ENCODE results near the gene HIPK2.
"Not testable (repeated sequence)": the region's sequence is repeated elsewhere in the genome, so short reads cannot be mapped to it uniquely, and the experiment has no call there.

HIPK2 gene

GRCh38 chr7:139630643-139631519 is 146.9 kb downstream of the HIPK2 start:
- no peak for DNase-seq (ENCODE audit: low read depth in 2 of 2, low spot score in 1 of 2)

DNA sequence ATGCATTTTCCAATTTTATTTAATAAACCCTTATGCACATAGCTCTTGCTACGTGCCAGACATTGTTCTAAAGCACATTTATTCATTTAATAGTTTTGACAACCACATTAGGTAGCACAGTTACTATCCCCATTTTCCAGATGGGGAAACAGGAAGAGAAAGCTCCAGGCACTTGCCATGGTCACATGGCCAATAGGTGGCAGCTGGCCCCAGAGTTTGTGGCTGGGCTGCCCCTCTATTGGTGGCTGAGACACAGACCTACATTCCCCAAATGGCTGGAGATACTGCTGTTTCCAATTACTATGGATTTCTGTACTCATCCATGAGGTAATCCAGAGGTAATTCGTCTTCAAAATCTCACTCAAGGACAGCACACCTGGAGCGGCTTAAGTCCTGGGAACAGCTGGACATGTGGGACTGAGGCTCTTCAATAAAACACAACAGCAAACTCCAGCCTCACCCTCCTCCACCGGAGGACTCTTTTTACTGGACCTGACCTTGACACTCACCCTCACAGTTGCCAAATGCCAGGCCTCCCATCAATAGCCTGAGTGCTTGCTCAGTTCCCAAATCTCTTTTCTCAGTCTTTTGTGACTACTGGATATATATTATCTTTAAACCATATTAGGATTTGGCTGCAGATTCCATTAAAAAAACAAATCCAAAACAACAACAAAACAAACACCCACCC is 148.3 kb downstream of the HIPK2 start:
- no peak for DNase-seq (ENCODE audit: low read depth in 2 of 2, low spot score in 1 of 2)

GRCh38 chr7:139627831-139628230 is 150.0 kb downstream of the HIPK2 start:
- DNase-seq (ENCODE audit: low read depth in 2 of 2, low spot score in 1 of 2) = no peak

- DNase-seq (ENCODE audit: low read depth in 2 of 2, low spot score in 1 of 2) = no peak
Observed at GRCh38 chr7:139626817-139627216, 151.0 kb downstream of the HIPK2 start.

DNA sequence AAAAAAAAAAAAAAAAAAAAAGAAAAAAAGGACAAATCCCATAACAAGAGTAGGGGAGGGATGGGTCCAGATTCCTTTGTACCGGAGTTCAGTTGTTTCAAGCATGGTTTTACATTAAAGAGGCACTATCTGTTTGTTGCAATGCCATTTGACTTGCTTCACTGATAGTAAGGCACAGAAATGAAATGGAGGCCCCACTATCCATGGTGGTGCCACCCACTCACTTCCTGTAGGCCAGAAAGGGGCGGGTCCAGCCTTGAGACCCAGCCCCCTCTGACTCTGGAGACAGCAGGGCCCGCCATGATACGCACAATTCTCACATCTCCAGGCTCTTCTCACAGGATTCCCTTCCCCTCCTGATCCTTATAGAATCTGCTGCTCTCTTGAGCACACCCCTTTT is 154.3 kb downstream of the HIPK2 start:
- no peak for DNase-seq (ENCODE audit: low read depth in 2 of 2, low spot score in 1 of 2)

DNA sequence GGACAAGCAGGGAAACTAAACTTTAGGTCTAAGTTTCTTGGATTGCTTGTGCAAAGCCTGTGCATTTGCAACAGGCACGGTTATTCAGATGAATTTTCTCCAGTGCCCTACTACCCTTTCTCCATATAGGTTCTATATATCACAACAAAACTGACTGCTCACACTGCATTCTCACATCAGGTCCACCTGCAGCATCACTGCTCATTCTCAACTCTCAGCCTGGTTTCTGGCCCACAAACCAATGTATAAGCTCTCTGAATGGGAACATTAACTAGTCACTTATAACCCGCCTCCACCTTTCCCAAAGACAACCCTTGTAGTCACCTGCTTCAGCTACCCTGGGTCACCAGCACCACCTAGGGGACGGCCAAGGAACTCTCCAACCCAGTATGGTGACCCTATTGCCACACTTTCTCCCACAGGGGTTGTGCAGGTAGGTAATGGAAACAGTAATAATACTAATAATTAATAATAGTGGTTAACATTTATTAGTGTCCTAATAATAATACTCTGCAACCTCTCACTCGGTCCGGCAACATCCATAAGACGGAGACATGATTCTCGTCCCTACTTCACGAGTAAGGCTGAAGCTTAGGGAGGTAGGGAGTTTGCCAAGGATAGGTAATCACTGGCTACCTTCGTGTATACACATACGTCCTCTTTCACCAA is 157.0 kb downstream of the HIPK2 start:
- DNase-seq (ENCODE audit: low read depth in 2 of 2, low spot score in 1 of 2) = no peak

- no peak for DNase-seq (ENCODE audit: low read depth in 2 of 2, low spot score in 1 of 2)
Observed at GRCh38 chr7:139619367-139619657, 158.5 kb downstream of the HIPK2 start.

DNA sequence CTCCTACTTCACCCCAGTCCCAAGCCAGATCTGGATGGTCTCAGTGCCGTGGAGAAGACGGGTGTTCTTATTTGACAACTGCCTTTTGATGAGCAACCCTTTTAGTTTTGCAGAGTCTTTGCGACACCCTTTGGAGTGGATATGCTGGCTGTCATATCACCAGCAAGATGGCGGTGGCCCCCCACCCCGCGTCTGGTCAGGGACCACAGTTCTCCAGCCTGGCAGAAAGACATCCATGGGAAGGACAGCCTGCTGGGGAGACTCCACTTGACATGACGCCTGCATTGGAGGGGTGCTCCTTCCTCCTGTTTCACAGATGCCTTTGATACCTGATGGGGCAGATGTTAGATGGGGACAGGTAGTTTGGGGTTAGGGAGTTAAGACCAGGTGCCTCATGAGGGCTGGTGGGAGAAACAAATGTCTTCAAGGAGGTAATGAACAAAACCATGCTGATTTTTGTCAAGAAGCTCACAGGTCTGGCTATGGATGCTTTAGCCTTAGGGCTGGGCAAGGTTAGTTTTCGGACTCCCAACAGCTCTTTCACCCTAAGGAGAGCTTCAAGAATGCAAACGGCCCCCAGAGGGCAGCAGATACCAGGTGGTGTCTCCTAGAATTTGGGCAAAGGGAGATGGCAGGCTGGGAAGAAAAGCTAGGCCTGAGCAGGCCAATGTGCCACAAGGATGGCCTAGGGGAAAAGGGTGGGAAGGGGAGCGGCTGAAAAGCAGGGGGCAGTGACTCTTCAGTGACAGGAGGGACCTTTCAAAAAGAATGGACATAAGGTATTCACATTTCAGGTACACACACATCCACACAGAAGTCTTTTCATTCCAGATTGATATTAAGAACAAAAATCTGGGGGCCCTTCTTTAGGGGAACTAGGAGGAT is 159.1 kb downstream of the HIPK2 start:
- no peak for DNase-seq (ENCODE audit: low read depth in 2 of 2, low spot score in 1 of 2)

DNA sequence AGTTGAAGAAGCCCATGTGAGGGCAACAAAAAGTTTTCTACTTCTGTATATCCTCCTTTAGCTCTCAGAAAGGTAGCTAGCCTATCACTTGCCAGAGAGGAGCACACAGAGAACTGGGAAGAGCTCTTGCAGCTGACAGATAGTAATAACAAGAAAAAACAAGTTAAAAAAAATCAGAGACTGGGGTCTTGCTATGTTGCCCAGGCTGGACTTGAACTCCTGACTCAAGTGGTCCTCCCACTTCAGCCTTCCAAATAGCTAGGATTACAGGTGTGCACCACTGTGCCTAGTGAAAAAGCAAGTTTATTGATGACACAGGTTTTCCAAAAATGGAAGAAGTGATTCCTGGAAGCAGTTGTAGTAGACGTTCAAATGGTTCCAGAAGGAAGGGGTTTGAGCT is 160.7 kb downstream of the HIPK2 start:
- DNase-seq (ENCODE audit: low read depth in 2 of 2, low spot score in 1 of 2) = no peak

- DNase-seq (ENCODE audit: low read depth in 2 of 2, low spot score in 1 of 2) = no peak
Observed at GRCh38 chr7:139614886-139615285, 162.9 kb downstream of the HIPK2 start.

- DNase-seq (ENCODE audit: low read depth in 2 of 2, low spot score in 1 of 2) = no peak
Observed at GRCh38 chr7:139613971-139614411, 163.8 kb downstream of the HIPK2 start.

- DNase-seq (ENCODE audit: low read depth in 2 of 2, low spot score in 1 of 2) = not testable (repeated sequence)
Observed at GRCh38 chr7:139611556-139611955, 166.2 kb downstream of the HIPK2 start.

DNA sequence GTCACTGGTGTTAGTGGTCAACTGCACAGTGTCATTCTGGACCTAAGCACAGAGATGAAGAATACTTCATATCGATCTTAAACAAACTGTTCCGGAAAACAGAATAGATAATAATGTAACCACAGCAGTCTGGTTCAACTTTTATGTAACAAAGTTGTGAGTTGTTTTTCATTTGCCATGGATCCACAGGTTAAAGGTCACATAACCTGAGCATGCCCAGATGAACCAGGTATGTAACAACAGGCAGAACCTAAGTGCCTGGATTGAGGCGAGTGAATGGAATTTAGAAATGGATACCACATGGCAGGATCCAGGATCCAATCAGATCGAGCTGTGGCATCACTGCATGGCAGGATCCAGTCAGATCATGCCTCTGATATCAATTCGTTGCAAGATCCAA is 167.2 kb downstream of the HIPK2 start:
- no peak for DNase-seq (ENCODE audit: low read depth in 2 of 2, low spot score in 1 of 2)

- DNase-seq (ENCODE audit: low read depth in 2 of 2, low spot score in 1 of 2) = no peak
Observed at GRCh38 chr7:139603896-139604295, 173.9 kb downstream of the HIPK2 start.

DNA sequence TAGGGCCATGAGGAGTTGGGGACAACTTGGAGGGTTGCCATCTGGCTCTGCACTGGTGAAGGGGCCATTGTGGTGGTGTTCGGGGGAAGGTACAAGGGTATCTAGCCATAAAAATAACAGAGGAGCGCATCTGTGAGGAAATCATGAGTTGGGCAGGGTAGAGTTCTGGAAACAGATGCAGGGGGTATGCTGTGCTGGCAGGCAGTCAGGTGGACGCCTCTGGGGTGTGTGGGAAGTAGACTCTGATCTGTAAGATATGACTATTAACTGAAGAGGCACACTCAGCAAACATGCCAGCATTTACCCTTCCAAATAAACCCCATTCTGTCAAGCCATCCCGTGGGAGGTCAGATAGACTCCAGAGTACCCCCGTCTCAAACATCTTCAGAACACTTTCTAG is 174.5 kb downstream of the HIPK2 start:
- no peak for DNase-seq (ENCODE audit: low read depth in 2 of 2, low spot score in 1 of 2)

DNA sequence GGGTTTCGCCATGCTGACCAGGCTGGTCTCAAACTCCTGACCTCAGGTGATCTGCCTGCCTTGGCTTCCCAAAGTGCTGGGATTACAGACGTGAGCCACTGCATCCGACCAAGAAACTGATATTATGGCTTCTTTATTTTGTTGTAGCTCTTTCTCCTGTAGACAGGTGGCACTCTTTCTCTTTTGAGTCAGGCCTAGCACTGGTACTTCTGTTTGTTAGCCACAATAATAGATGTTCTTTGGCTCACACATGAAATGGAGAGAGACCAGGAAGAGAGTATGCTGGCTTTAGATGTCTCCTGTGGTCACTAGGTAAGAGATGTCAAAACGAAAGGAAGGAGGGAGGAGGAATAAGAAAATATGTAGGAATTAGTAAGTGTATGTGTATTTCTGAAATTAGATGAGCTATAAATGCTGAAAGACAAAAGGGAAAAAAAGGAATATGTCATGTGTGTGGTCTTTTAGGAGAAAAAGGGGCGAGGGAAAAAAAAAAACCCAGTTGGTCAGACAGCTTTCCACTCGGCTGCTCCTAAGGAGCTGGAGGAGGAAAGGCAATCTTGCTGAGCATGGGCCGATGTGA is 175.6 kb downstream of the HIPK2 start:
- DNase-seq (ENCODE audit: low read depth in 2 of 2, low spot score in 1 of 2) = no peak

DNA sequence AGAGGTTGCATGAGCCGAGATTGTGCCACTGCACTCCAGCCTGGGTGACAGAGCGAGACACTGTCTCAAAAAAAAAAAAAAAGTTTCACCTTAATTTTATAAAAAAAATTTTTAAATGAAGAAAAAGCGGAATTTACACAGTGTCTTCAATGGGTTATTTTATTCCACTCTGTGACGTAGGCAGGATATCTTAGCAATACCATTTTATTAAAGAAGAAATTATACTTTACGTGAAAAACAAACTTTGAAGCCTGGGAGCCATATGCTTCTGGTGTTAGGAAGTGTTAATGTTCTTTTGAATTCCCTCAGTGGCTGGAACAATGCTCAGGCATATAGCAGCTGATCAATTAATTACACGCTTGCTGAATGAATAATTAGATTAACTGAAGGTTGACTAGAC is 176.6 kb downstream of the HIPK2 start:
- DNase-seq (ENCODE audit: low read depth in 2 of 2, low spot score in 1 of 2) = no peak

DNA sequence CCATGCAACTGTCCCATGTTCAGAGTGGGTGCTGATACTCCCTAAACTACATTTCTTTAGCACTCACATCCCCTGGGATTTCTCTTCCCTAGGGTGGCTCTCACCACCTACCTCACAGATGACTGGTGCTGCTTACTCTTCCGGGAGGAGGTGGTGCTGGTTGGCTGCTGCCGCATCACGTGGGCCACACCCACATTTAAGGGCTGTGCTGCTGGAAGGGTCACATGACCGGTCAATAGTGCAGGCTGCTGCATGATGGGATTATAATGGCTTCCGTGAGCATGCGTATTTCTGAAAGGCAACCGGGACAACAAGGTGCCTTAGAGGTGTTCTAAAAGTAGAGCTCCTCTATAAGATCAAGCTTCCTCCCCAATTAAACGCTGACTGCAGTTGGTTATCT is 177.5 kb downstream of the HIPK2 start:
- DNase-seq (ENCODE audit: low read depth in 2 of 2, low spot score in 1 of 2) = no peak

- DNase-seq (ENCODE audit: low read depth in 2 of 2, low spot score in 1 of 2) = no peak
Observed at GRCh38 chr7:139598642-139599041, 179.2 kb downstream of the HIPK2 start.

- no peak for DNase-seq (ENCODE audit: low read depth in 2 of 2, low spot score in 1 of 2)
Observed at GRCh38 chr7:139597028-139597427, 180.8 kb downstream of the HIPK2 start.

DNA sequence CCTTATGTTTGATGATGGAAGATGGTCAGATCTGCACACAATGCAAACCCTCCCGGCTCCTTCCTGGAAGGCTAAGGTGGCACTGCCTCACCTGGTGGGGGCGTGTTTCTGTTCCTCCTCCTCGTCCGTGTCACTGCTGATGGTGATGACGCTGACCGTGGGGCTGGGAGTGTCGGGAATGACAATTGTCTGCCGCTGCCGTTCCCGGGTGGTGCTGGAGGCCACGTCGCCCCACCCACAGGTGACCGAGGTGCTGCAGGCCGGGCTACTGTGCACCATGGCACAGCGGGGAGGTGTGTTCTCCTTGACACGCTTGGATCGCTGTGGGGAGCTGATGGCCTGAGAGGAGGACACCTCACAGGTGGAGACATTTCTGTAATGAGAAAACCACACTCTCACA is 181.2 kb downstream of the HIPK2 start:
- DNase-seq (ENCODE audit: low read depth in 2 of 2, low spot score in 1 of 2) = no peak

Data from stimulated activated CD8-positive, alpha-beta memory T cell treated with anti-CD3 and anti-CD28 coated beads, Interleukin-4, amount 100 ng/mL, for 1 hour (primary cell).